Nephron (organoid): ENCODE data around the gene TAS1R2.

ENCODE experiments used
- H3K27ac Mint-ChIP-seq, 3 experiments: 2 replicates each; pipeline ENCODE4 v1.8.0; 2020; ENCODE audit warnings: mixed read lengths in 3 of 3, mild to moderate bottlenecking in 2 of 3, moderate library complexity in 1 of 3
- H3K27me3 Mint-ChIP-seq: 2 replicates; pipeline ENCODE4 v1.8.0; 2021; ENCODE audit warnings: low read depth, mild to moderate bottlenecking, moderate library complexity, mixed read lengths
- H3K36me3 Mint-ChIP-seq: 2 replicates; pipeline ENCODE4 v1.8.0; 2020; ENCODE audit warnings: low read depth, mixed read lengths
- H3K4me1 Mint-ChIP-seq: 2 replicates; pipeline ENCODE4 v1.8.0; 2020; ENCODE audit warnings: mixed read lengths
- H3K4me3 Mint-ChIP-seq, 3 experiments: 2 replicates each; pipeline ENCODE4 v1.8.0; 2020; ENCODE audit warnings: mild to moderate bottlenecking in 3 of 3, mixed read lengths in 3 of 3, moderate library complexity in 2 of 3
- H3K9me3 Mint-ChIP-seq: 2 replicates; pipeline ENCODE4 v1.8.0; 2020; ENCODE audit warnings: mixed read lengths
- TF ChIP-seq, protein P1 (sequence below), 3 experiments: fragments of 200-600 bp; sonication (generic); IDR thresholded peaks; one replicate each; pipeline ENCODE4 v1.5.0; 2021; ENCODE audit warnings: antibody characterized with exemption in 3 of 3; ENCODE audit not compliant: unreplicated experiment in 3 of 3

Gene TAS1R2

DNA sequence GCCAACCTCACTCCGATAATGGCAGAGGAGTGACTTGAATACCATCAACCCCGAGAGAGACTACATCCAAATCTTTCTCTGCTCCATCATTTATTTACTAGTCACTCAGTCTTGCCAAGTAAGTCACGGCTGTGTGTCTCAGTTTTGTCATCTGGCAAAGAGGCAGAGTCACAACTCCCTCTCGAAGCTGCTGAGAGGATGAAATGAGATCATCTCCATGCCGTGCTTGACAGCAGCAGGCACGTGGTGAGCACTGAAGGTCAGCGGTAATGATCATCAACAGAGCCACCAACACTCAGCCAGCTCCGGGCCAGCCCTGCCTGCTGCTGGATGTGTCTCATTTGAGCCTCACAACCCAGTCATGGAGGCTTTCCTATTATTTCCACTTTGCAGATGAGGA is 23.0 kb upstream of the TAS1R2 start:
- H3K4me3 Mint-ChIP-seq = no peak overlapping the region

GRCh38 chr1:18881642-18882431 is 22.4 kb upstream of the TAS1R2 start:
- no peak overlapping the region for H3K4me3 Mint-ChIP-seq
- H3K36me3 Mint-ChIP-seq = peaks cover 9% of the 10 kb centered on the region
- TF ChIP-seq, protein P1, sequence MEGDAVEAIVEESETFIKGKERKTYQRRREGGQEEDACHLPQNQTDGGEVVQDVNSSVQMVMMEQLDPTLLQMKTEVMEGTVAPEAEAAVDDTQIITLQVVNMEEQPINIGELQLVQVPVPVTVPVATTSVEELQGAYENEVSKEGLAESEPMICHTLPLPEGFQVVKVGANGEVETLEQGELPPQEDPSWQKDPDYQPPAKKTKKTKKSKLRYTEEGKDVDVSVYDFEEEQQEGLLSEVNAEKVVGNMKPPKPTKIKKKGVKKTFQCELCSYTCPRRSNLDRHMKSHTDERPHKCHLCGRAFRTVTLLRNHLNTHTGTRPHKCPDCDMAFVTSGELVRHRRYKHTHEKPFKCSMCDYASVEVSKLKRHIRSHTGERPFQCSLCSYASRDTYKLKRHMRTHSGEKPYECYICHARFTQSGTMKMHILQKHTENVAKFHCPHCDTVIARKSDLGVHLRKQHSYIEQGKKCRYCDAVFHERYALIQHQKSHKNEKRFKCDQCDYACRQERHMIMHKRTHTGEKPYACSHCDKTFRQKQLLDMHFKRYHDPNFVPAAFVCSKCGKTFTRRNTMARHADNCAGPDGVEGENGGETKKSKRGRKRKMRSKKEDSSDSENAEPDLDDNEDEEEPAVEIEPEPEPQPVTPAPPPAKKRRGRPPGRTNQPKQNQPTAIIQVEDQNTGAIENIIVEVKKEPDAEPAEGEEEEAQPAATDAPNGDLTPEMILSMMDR (IDR thresholded peaks at IDR 0.05; ENCODE audit: unreplicated experiment in 3 of 3) = no peak
- no peaks in the 10 kb centered on the region for H3K9me3 Mint-ChIP-seq
- H3K27me3 Mint-ChIP-seq = peaks cover 41% of the 10 kb centered on the region
- H3K27ac Mint-ChIP-seq = no peak overlapping the region
- peaks cover 16% of the 10 kb centered on the region for H3K4me1 Mint-ChIP-seq

More for the DNA sequence above, 23.0 kb upstream of the TAS1R2 start:
- Mint-ChIP-seq H3K4me1 (peaks cover 16% of the 10 kb centered on the region), H3K9me3 (no peaks in the 10 kb centered on the region), H3K27me3 (peaks cover 39% of the 10 kb centered on the region), H3K27ac (no peak overlapping the region), H3K36me3 (peaks cover 10% of the 10 kb centered on the region)
- TF ChIP-seq, protein P1 (IDR thresholded peaks at IDR 0.05; ENCODE audit: unreplicated experiment in 3 of 3) = no peak

- Mint-ChIP-seq H3K27me3 (peaks cover 43% of the 10 kb centered on the region), H3K4me1 (peaks cover 16% of the 10 kb centered on the region), H3K27ac (no peak overlapping the region), H3K9me3 (no peaks in the 10 kb centered on the region), H3K36me3 (peaks cover 9% of the 10 kb centered on the region), H3K4me3 (no peak overlapping the region)
- TF ChIP-seq, protein P1 (IDR thresholded peaks at IDR 0.05; ENCODE audit: unreplicated experiment in 3 of 3) = no peak
Observed at GRCh38 chr1:18881164-18881563, 21.7 kb upstream of the TAS1R2 start.

DNA sequence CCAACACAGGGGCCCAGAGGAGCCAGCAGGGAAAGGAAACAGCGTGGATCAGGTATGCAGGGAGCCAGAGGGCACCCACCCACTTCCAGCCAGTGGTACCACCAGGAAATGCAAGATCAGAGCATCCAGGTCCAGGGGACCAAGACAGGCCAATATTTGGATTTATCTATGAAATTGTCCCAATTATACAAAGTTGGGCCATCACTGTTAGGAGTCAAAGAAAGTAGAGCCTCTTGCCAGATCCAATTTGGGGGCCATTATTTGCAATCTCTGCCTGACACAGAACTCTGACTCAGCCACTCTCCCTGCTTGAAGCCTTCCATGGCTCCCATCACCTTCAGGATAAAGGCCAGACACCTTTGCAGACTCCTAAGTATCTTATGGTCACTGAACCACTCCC is 21.1 kb upstream of the TAS1R2 start:
- H3K27ac Mint-ChIP-seq = no peak overlapping the region
- TF ChIP-seq, protein P1 (IDR thresholded peaks at IDR 0.05; ENCODE audit: unreplicated experiment in 3 of 3) = no peak
- no peaks in the 10 kb centered on the region for H3K9me3 Mint-ChIP-seq
- peaks cover 43% of the 10 kb centered on the region for H3K27me3 Mint-ChIP-seq
- H3K36me3 Mint-ChIP-seq = peaks cover 9% of the 10 kb centered on the region
- no peak overlapping the region for H3K4me3 Mint-ChIP-seq
- H3K4me1 Mint-ChIP-seq = peaks cover 16% of the 10 kb centered on the region

- Mint-ChIP-seq H3K9me3 (no peaks in the 10 kb centered on the region), H3K27ac (no peak overlapping the region), H3K27me3 (peaks cover 42% of the 10 kb centered on the region), H3K4me1 (peaks cover 16% of the 10 kb centered on the region), H3K4me3 (no peak overlapping the region), H3K36me3 (peaks cover 9% of the 10 kb centered on the region)
- TF ChIP-seq, protein P1 (IDR thresholded peaks at IDR 0.05; ENCODE audit: unreplicated experiment in 3 of 3) = no peak
Observed at GRCh38 chr1:18879791-18880309, 20.4 kb upstream of the TAS1R2 start.
